K562 (cell line): Measurements from ENCODE around the gene COX7A2. TPM values are rescaled to one million over a fixed set of nuclear protein-coding genes. Genes with fewer than 3 reads are reported as not detected.

Experiments used
- CBFA2T3 ChIP-seq: fragments of 450-650 bp; IDR thresholded peaks from 2 replicates; pipeline ENCODE4 v1.6.1; 2017
- CREB5 ChIP-seq: fragments of 250-450 bp; sonication (Bioruptor Pico); IDR thresholded peaks from 2 replicates; pipeline ENCODE4 v1.5.0; 2020; ENCODE audit warnings: mild to moderate bottlenecking
- CREBBP ChIP-seq: IDR thresholded peaks from one replicate; pipeline ENCODE4 v1.6.1; 2012; ENCODE audit warnings: low read depth, mild to moderate bottlenecking, control low read depth, inconsistent platforms, low read length
- E2F8 ChIP-seq: fragments of 450-650 bp; IDR thresholded peaks from 2 replicates; pipeline ENCODE4 v1.7.1; 2018; ENCODE audit warnings: mild to moderate bottlenecking, low read depth; ENCODE audit not compliant: partially characterized antibody
- ETV6 ChIP-seq, 3 experiments: fragments of 150-350 bp in 1 of 3; sonication (generic) in 1 of 3; formaldehyde crosslinking in 1 of 3; IDR thresholded peaks; 2 replicates each; pipeline versions ENCODE4 v1.6.1 to v1.8.0; 2014 to 2022; ENCODE audit warnings: borderline replicate concordance in 2 of 3, low read depth in 2 of 3, antibody characterized with exemption in 1 of 3, low read length in 1 of 3, mild to moderate bottlenecking in 1 of 3, missing genetic modification reagents in 1 of 3
- GTF2A2 ChIP-seq: IDR thresholded peaks from 2 replicates; pipeline ENCODE4 v1.6.1; 2016; ENCODE audit warnings: mild to moderate bottlenecking, missing genetic modification characterization, missing compliant biosample characterization
- JUNB ChIP-seq: fragments of 450-650 bp; formaldehyde crosslinking; conservative IDR thresholded peaks from 2 replicates; pipeline ENCODE4 v1.4.0; 2020; ENCODE audit warnings: mild to moderate bottlenecking
- MTA1 ChIP-seq: fragments of 450-650 bp; IDR thresholded peaks from 2 replicates; pipeline ENCODE4 v1.6.1; 2017; ENCODE audit warnings: borderline replicate concordance
- NR2F6 ChIP-seq: fragments of 450-650 bp; formaldehyde crosslinking; IDR thresholded peaks from 2 replicates; pipeline ENCODE4 v1.4.0; 2020; ENCODE audit warnings: mild to moderate bottlenecking
- PRPF4 ChIP-seq: fragments of 200-400 bp; formaldehyde crosslinking; IDR thresholded peaks from one replicate; pipeline ENCODE4 v1.6.1; 2017; ENCODE audit warnings: low read length, low read depth, mild to moderate bottlenecking; ENCODE audit not compliant: insufficient read depth, poor library complexity, severe bottlenecking
- SMARCA4 ChIP-seq: fragments of 450-650 bp; IDR thresholded peaks from 2 replicates; pipeline ENCODE4 v1.6.1; 2016
- TCF3 ChIP-seq: sonication (generic); formaldehyde crosslinking; IDR thresholded peaks from 2 replicates; pipeline ENCODE4 v1.4.0; 2020; ENCODE audit warnings: mild to moderate bottlenecking, missing genetic modification reagents
- TRIM24 ChIP-seq, 2 experiments: fragments of 450-650 bp; IDR thresholded peaks; 2 replicates each; pipeline ENCODE4 v1.6.1; 2016
- ZBED1 ChIP-seq: IDR thresholded peaks from 2 replicates; pipeline ENCODE4 v1.6.1; 2014
- ZBTB49 ChIP-seq: sonication (generic); formaldehyde crosslinking; IDR thresholded peaks from 2 replicates; pipeline ENCODE4 v1.8.0; 2022; ENCODE audit warnings: missing genetic modification reagents, mild to moderate bottlenecking, borderline replicate concordance
- ZBTB8A ChIP-seq: fragments of 450-650 bp; IDR thresholded peaks from 2 replicates; pipeline ENCODE4 v1.6.1; 2018; ENCODE audit warnings: mild to moderate bottlenecking, moderate library complexity; ENCODE audit not compliant: partially characterized antibody
- ZC3H4 ChIP-seq: sonication (generic); formaldehyde crosslinking; IDR thresholded peaks from 2 replicates; pipeline ENCODE4 v1.9.0; 2021; ENCODE audit warnings: missing genetic modification reagents, borderline replicate concordance
- ZNF175 ChIP-seq: fragments of 200-800 bp; sonication (Bioruptor generic); IDR thresholded peaks from 2 replicates; pipeline ENCODE4 v1.6.1; 2016; ENCODE audit warnings: low read depth, mild to moderate bottlenecking, missing genetic modification characterization, missing compliant biosample characterization
- ZNF23 ChIP-seq: fragments of 250-450 bp; sonication (Bioruptor Pico); IDR thresholded peaks from 2 replicates; pipeline ENCODE4 v1.4.0; 2020; ENCODE audit warnings: mild to moderate bottlenecking
- polyA plus RNA-seq, 8 experiments: library from polyadenylated mRNA; depleted of rRNA in 4 of 8; stranded (reverse) in 5 of 8; unstranded in 3 of 8; fragments of >200 nt; fragmentation: Nextera tagmentation in 2 of 8; fragmentation: Illumina TruSeq in 1 of 8; extraction: Ambion mirVana in 2 of 8; extraction: Trizol in 1 of 8; gene quantifications; 2 replicates each; pipeline versions ENCODE4 v1.2.1 to v1.2.3, GENCODE V29; 2011 to 2014; ENCODE audit warnings: inconsistent platforms in 1 of 8, missing spikeins in 1 of 8
- total RNA-seq, 7 experiments: library from RNA; depleted of rRNA in 6 of 7; stranded (reverse); fragments of >200 nt in 6 of 7; fragmentation: Illumina TruSeq in 2 of 7; extraction: Trizol in 2 of 7; gene quantifications; 2 replicates each; pipeline versions ENCODE4 v1.2.1 to v1.2.3, GENCODE V29; 2011 to 2021; ENCODE audit warnings: low replicate concordance in 1 of 7
- TF ChIP-seq, protein P1 (sequence below): sonication (generic); formaldehyde crosslinking; IDR thresholded peaks from 2 replicates; pipeline ENCODE4 v1.8.0; 2022; ENCODE audit warnings: mild to moderate bottlenecking, low read depth, missing genetic modification reagents

Gene COX7A2
- total and polyA plus RNA-seq, 9 of the 15 experiments (the other 6 are each of a cell fraction or from before 2014, with no cell fraction given) = 234 to 2,216 (median 585) TPM

DNA sequence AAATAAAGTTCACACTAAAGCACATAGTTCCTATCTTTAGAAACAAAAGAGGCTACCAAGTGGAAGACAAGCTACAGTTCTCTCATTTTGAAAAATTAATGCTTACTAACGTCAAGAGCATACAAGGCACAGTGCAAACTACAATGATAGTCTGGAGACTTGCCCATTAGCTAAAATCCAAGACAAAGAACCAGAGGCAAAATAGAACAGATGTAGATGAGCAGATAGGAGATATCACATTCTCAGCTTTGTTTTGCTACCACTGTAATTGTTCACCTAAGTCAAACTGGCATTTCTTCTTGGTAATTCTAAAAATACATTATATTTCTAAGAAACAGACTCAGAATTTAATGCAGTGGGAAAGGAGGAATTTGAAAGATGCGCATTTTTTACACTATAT, 35.8 kb upstream of the COX7A2 start (continued):
- TF ChIP-seq MTA1 (no peak), ZNF175 (CRISPR knock-in tag) (no peak), NR2F6 (CRISPR knock-in tag) (no peak), ZBTB8A (no peak), CBFA2T3 (peak; percentile 57), TRIM24 (IDR thresholded peaks at IDR 0.05) (no peak), PRPF4 (no peak), E2F8 (no peak), CREBBP (no peak), JUNB (CRISPR knock-in tag) (no peak), SMARCA4 (0 out of 2 replicates have a peak, but pooled peaks have one; percentile 31), ZBTB49 (no peak), ZBED1 (no peak), CREB5 (CRISPR knock-in tag) (no peak), ZC3H4 (CRISPR knock-in tag) (no peak), ZNF23 (CRISPR knock-in tag) (no peak), ETV6 (IDR thresholded peaks at IDR 0.05; ENCODE audit: borderline replicate concordance in 1 of 2, low read depth in 2 of 2, low read length in 1 of 2) (no peak), ETV6 (CRISPR knock-in tag; IDR thresholded peaks at IDR 0.05; ENCODE audit: borderline replicate concordance) (no peak), GTF2A2 (tag) (no peak), TCF3 (CRISPR knock-in tag) (peak; percentile 23; the same call in 1 of the 2 replicates)
- TF ChIP-seq, protein P1, sequence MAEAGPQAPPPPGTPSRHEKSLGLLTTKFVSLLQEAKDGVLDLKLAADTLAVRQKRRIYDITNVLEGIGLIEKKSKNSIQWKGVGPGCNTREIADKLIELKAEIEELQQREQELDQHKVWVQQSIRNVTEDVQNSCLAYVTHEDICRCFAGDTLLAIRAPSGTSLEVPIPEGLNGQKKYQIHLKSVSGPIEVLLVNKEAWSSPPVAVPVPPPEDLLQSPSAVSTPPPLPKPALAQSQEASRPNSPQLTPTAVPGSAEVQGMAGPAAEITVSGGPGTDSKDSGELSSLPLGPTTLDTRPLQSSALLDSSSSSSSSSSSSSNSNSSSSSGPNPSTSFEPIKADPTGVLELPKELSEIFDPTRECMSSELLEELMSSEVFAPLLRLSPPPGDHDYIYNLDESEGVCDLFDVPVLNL = no peak
